ENCODE data around the gene MIF.
A peak's percentile ranks its signal among the peaks of the same experiment; 100 is the strongest.
"Not testable (repeated sequence)": the region's sequence is repeated elsewhere in the genome, so short reads cannot be mapped to it uniquely, and the experiment has no call there.

Gene MIF

GRCh38 chr22:23877566-23877965 lies 16.6 kb upstream of the MIF start:
- no peak for DNase-seq

GRCh38 chr22:23878219-23878618 lies 16.0 kb upstream of the MIF start:
- DNase-seq: no peak

GRCh38 chr22:23882370-23882769 lies 11.8 kb upstream of the MIF start:
- DNase-seq: no peak

DNA sequence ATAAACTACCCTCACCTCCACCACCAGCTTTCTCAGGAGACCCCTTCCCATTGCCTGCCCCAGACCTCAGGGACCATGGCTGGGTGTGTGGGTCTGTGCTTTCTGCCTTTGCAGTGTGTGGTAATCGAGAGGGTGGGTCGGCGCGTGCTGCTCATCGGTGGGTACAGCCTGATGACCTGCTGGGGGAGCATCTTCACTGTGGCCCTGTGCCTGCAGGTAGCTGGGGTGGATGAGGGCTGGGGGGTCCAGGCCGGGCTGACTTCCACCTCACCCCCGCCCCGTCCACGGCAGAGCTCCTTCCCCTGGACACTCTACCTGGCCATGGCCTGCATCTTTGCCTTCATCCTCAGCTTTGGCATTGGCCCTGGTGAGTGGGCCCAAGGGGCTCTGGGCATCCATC lies 10.5 kb upstream of the MIF start:
- DNase-seq: no peak

DNA sequence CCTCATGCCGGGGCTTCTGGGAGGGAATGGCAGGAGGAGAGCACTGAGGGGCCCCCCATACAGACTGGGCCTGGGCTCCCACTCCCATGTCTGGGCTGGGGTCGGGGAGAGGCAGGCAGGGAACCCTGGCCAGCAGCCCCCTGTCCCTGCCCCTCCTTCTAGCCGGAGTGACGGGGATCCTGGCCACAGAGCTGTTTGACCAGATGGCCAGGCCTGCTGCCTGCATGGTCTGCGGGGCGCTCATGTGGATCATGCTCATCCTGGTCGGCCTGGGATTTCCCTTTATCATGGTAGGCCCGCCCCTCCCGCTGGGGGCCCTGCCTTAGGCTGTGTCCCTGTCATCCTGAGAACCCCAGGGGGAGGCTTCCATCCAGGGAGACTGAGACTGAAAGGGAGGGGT lies 10.0 kb upstream of the MIF start:
- no peak for DNase-seq

GRCh38 chr22:23888615-23889401 lies 5.4 kb upstream of the MIF start:
- peak in 1 of 2 experiments; percentile 14 for DNase-seq

GRCh38 chr22:23889620-23890019 lies 4.6 kb upstream of the MIF start:
- DNase-seq: no peak

DNA sequence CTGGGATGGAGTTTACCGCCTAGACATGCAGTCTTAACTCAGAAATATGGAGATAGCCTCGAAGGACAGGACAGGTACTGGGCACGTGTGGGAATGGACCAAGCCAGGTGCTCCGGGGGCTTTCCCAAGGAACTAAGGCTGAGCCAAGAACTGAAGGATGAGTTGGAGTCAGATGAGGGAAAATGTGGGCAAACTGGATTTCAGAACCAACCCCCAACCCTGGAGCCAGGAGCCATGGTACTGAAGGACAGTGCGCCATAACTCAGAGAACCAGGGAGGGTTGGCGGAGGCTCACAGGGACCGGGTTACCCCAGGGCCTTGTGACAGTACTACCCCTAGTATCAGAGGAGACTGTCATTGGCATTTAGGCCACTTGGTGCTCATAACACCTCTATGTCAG lies 2.5 kb upstream of the MIF start:
- DNase-seq: no peak

DNA sequence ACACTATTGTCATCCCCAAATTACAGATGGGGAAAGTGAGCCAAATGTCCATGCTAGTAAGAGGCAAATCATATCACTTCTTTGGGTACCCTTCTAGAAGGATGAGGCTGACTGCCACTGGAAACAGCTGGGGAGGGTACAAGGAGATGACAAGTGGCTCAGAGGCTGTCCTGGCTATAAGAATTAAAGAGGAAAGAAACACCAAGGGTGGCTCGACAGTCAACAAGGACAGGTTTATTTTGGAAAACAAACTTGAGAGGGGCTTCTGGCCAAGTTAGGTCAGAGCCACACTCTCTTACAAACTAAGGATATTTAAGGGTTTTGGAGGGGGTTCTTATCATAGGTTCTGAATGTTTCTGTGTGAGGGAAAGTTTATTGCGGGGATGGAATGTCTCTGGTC lies 2.1 kb upstream of the MIF start:
- DNase-seq: no peak

- no peak for DNase-seq
Measured at GRCh38 chr22:23892706-23893105, 1.5 kb upstream of the MIF start.

DNA sequence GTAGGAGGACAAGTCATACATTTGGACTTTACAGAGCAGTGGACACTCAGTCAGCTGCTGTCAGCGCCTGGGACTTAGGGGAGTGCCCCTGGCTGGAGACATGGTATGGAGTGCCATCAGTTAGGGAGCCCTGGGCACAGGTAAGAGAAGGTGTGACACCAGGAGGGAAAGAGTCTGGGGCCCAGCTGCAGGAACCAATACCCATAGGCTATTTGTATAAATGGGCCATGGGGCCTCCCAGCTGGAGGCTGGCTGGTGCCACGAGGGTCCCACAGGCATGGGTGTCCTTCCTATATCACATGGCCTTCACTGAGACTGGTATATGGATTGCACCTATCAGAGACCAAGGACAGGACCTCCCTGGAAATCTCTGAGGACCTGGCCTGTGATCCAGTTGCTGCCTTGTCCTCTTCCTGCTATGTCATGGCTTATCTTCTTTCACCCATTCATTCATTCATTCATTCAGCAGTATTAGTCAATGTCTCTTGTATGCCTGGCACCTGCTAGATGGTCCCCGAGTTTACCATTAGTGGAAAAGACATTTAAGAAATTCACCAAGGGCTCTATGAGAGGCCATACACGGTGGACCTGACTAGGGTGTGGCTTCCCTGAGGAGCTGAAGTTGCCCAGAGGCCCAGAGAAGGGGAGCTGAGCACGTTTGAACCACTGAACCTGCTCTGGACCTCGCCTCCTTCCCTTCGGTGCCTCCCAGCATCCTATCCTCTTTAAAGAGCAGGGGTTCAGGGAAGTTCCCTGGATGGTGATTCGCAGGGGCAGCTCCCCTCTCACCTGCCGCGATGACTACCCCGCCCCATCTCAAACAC lies 850 bp upstream of the MIF start:
- no peak for DNase-seq

GRCh38 chr22:23894710-23895598 lies 771 bp downstream of the MIF start:
- DNase-seq: peak; percentile 59 to 73

- no peak for DNase-seq
Measured at GRCh38 chr22:23895599-23896144, 1.5 kb downstream of the MIF start.

DNA sequence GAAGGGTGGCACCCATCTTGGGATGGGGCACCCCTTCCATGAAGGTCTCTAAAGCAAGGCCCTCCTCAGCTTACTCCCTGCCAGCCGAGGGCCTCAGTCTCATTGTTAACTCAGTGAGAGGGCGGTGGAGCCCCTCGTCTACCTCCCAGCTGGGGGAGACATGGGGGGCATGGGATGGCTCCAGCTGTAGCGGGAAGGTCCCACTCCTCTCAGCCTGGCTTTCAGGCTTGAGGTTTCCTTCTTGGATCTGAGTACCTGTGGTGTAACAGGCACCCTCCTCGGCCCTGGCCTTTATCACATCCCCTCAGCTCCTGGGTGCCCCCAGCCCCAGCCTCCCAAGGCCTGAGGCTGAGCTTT lies 2.0 kb downstream of the MIF start:
- DNase-seq: no peak

DNA sequence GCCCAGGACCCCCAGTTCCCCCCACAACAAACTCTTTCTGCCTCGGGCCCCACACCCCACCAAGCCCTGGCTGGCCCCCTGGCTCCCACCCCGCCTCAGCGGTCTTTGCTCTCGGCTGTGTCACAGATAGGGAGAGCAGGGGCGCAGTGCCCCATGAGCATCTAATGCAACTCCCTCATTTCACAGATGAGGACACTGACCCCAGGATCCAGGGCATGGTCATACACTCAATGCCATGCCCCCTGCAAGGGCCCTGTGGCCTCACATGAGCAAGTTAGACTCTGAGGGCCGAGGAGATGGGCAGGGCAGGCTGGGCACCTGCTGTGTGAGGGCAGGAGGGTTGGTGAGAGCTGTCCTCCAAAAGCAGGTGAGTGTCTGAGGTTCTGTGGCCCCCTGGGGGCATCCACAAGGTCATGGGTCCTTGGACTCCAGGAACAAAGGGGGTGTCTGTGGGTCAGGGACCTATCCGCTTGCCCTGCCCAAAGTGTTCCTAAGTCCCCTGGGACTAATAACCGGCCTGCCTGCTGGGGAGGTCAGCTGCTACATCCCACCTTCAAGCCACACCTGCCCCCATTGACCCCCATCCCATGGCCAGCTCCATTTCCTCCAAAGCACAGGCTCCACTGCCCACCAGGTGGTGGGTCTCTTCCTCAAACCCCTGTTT lies 2.5 kb downstream of the MIF start:
- no peak for DNase-seq

- DNase-seq: no peak
Measured at GRCh38 chr22:23897320-23897719, 3.1 kb downstream of the MIF start.

- DNase-seq: no peak
Measured at GRCh38 chr22:23898006-23898974, 4.1 kb downstream of the MIF start.

DNA sequence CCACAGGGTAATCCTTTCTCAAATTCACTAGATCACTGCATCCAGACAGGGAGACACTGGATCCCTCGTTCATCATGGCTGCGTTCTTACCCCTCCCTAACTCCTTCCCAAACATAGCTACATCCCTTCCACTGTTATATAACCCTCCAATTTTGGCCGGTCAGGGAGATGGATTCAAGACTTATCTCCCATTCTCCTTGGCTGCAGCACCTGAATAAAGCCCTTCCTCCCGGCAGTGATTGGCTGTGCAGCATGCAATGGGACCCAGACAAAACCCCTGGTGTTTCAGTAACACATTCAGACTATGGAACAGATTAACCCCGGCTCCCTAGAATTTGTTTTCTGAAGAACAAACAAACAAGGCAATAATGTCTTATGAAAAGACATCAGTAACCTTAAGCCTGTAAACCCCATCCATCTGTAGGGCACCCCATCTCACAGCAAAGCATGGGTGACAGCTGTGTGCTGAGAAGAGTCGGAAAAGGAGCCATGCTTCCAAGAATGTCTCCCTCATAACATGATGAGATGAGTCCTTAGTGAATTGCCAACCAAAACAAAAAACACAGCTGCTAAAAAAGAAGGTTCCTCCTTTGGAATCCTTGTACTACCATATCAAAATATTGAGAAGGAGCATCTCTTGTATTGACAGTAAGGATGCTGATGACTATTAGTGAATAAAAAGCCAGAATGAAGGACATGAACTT lies 5.0 kb downstream of the MIF start:
- DNase-seq: no peak

DNA sequence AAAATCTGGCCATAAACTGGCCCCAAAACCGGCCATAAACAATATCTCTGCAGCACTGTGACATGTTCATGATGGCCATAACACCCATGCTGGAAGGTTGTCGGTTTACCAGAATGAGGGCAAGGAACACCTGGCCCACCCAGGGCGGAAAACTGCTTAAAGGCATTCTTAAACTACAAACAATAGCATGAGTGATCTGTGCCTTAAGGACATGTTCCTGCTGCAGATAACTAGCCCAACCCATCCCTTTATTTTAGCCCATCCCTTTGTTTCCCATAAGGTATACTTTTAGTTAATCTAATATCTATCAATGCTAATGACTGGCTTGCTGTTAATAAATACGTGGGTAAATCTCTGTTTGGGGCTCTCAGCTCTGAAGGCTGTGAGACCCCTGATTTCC lies 6.0 kb downstream of the MIF start:
- not testable (repeated sequence) for DNase-seq

GRCh38 chr22:23901600-23901999 lies 7.4 kb downstream of the MIF start:
- no peak for DNase-seq

Data from NCI-H446 (cell line).